Karpas-422 (cell line): ENCODE data around the gene CC2D1A. TPM values are rescaled to one million over a fixed set of nuclear protein-coding genes. Genes with fewer than 3 reads are reported as not detected.

Source experiments
- DNase-seq: peaks from one replicate; pipeline ENCODE4 v3.0.0-alpha.2; 2015
- H2AFZ ChIP-seq: fragments of 200-600 bp; sonication (generic); 2 replicates; pipeline ENCODE4 v1.6.1; 2014; ENCODE audit warnings: antibody characterized with exemption, low read length, mixed read lengths
- H3K27ac ChIP-seq: fragments of 200-600 bp; sonication (generic); 2 replicates; pipeline ENCODE4 v1.5.1; 2014; ENCODE audit warnings: mild to moderate bottlenecking, low read length, moderate library complexity
- H3K27me3 ChIP-seq: fragments of 200-600 bp; sonication (generic); 2 replicates; pipeline ENCODE4 v1.6.1; 2014; ENCODE audit warnings: low read length, mixed read lengths
- H3K36me3 ChIP-seq: fragments of 200-600 bp; sonication (generic); 2 replicates; pipeline ENCODE4 v1.6.1; 2014; ENCODE audit warnings: low read length, mixed read lengths; ENCODE audit not compliant: insufficient read depth
- H3K4me1 ChIP-seq: fragments of 200-600 bp; sonication (generic); 2 replicates; pipeline ENCODE4 v1.6.1; 2014; ENCODE audit warnings: mild to moderate bottlenecking, low read length, mixed read lengths
- H3K4me2 ChIP-seq: fragments of 200-600 bp; sonication (generic); 2 replicates; pipeline ENCODE4 v1.6.1; 2014; ENCODE audit warnings: low read length, low read depth, mild to moderate bottlenecking; ENCODE audit not compliant: poor library complexity, severe bottlenecking
- H3K4me3 ChIP-seq: fragments of 200-600 bp; sonication (generic); 2 replicates; pipeline ENCODE4 v1.5.1; 2014; ENCODE audit warnings: mild to moderate bottlenecking, antibody characterized with exemption, low read length, mixed read lengths
- H3K79me2 ChIP-seq: fragments of 200-600 bp; sonication (generic); 2 replicates; pipeline ENCODE4 v1.6.1; 2014; ENCODE audit warnings: mild to moderate bottlenecking, low read length, mixed read lengths
- H3K9ac ChIP-seq: fragments of 200-600 bp; sonication (generic); 2 replicates; pipeline ENCODE4 v1.6.0; 2014; ENCODE audit warnings: low read length
- H3K9me2 ChIP-seq: fragments of 200-600 bp; sonication (generic), shearing (Covaris generic); replicated peaks from 2 replicates; pipeline ENCODE4 v1.6.0; 2014; ENCODE audit warnings: mild to moderate bottlenecking, low read length, moderate library complexity; ENCODE audit not compliant: insufficient read depth
- H3K9me3 ChIP-seq: fragments of 300-700, 200-600 bp; sonication (generic); 2 replicates; pipeline ENCODE4 v1.6.1; 2014; ENCODE audit warnings: low read length, mixed read lengths
- H4K20me1 ChIP-seq: fragments of 200-600 bp; sonication (generic); 2 replicates; pipeline ENCODE4 v1.6.1; 2014; ENCODE audit warnings: mild to moderate bottlenecking, antibody characterized with exemption, low read length, low read depth; ENCODE audit not compliant: insufficient read depth
- total RNA-seq: library from RNA; depleted of rRNA; stranded (reverse); fragments of >200 nt; shearing (Covaris generic); gene quantifications from 2 replicates; pipeline ENCODE4 v1.2.3, GENCODE V29; 2014; ENCODE audit warnings: low replicate concordance

Gene CC2D1A
- total RNA-seq, 1 experiment from 2014 or later: 9.9 TPM

- H3K4me1 ChIP-seq: peaks cover 10% of the 10 kb centered on the region
- no peaks in the 10 kb centered on the region for H3K36me3 ChIP-seq
- H3K4me2 ChIP-seq: no peak overlapping the region
- no peaks in the 10 kb centered on the region for H3K79me2 ChIP-seq
- no peaks in the 10 kb centered on the region for H3K9me3 ChIP-seq
- H4K20me1 ChIP-seq: no peaks in the 10 kb centered on the region
- H3K4me3 ChIP-seq: no peak overlapping the region
- no peak overlapping the region for H2AFZ ChIP-seq
- no peaks in the 10 kb centered on the region for H3K9me2 ChIP-seq
- no peak overlapping the region for H3K9ac ChIP-seq
- H3K27me3 ChIP-seq: no peaks in the 10 kb centered on the region
- H3K27ac ChIP-seq: no peak overlapping the region
- DNase-seq: no peak
Observed at GRCh38 chr19:13864667-13865570, 41.1 kb upstream of the CC2D1A start.

GRCh38 chr19:13865571-13866462, 40.2 kb upstream of the CC2D1A start:
- no peak overlapping the region for H2AFZ ChIP-seq
- DNase-seq: no peak
- no peaks in the 10 kb centered on the region for H3K27me3 ChIP-seq
- no peak overlapping the region for H3K4me3 ChIP-seq
- H3K36me3 ChIP-seq: no peaks in the 10 kb centered on the region
- no peak overlapping the region for H3K27ac ChIP-seq
- no peak overlapping the region for H3K9ac ChIP-seq
- no peaks in the 10 kb centered on the region for H4K20me1 ChIP-seq
- no peaks in the 10 kb centered on the region for H3K9me3 ChIP-seq
- no peaks in the 10 kb centered on the region for H3K9me2 ChIP-seq
- H3K4me1 ChIP-seq: peaks cover 10% of the 10 kb centered on the region
- H3K4me2 ChIP-seq: no peak overlapping the region
- no peaks in the 10 kb centered on the region for H3K79me2 ChIP-seq

GRCh38 chr19:13866463-13867046, 39.4 kb upstream of the CC2D1A start:
- Histone ChIP-seq H3K9me2 (no peaks in the 10 kb centered on the region), H3K36me3 (no peaks in the 10 kb centered on the region), H3K9ac (no peak overlapping the region), H3K4me3 (no peak overlapping the region), H3K27ac (no peak overlapping the region), H3K4me1 (peaks cover 6% of the 10 kb centered on the region), H4K20me1 (no peaks in the 10 kb centered on the region), H3K27me3 (no peaks in the 10 kb centered on the region), H2AFZ (no peak overlapping the region), H3K4me2 (no peak overlapping the region), H3K9me3 (no peaks in the 10 kb centered on the region), H3K79me2 (no peaks in the 10 kb centered on the region)
- DNase-seq: no peak

GRCh38 chr19:13868663-13869062, 37.3 kb upstream of the CC2D1A start:
- no peaks in the 10 kb centered on the region for H3K36me3 ChIP-seq
- no peaks in the 10 kb centered on the region for H3K27me3 ChIP-seq
- H3K27ac ChIP-seq: no peak overlapping the region
- H3K4me3 ChIP-seq: no peak overlapping the region
- H4K20me1 ChIP-seq: no peaks in the 10 kb centered on the region
- no peak overlapping the region for H3K9ac ChIP-seq
- no peak for DNase-seq
- no peaks in the 10 kb centered on the region for H3K79me2 ChIP-seq
- no peaks in the 10 kb centered on the region for H3K4me1 ChIP-seq
- no peak overlapping the region for H2AFZ ChIP-seq
- no peak overlapping the region for H3K4me2 ChIP-seq
- no peaks in the 10 kb centered on the region for H3K9me2 ChIP-seq
- no peaks in the 10 kb centered on the region for H3K9me3 ChIP-seq

DNA sequence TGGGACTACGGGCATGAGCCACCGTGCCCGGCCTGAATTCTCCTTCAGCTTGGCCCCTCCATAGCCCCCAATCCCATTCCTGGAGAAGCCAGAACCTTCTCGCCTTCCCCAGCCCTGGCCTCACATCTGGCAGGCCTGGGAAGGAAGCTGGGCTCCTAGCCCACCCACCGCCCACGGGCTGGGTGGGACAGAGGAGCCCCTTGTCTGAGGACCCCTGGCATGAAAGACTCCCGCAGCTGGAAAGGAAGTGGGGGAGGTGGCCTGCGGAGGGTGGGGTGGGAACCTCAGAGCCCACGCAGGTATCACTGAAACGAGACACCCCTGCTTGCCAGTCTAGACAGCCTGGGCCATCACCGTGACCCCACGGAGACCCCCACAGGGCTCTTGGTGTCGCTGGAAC, 36.7 kb upstream of the CC2D1A start:
- H3K27me3 ChIP-seq: no peaks in the 10 kb centered on the region
- DNase-seq: no peak
- no peaks in the 10 kb centered on the region for H3K36me3 ChIP-seq
- no peak overlapping the region for H2AFZ ChIP-seq
- H3K9me2 ChIP-seq: no peaks in the 10 kb centered on the region
- H3K9me3 ChIP-seq: no peaks in the 10 kb centered on the region
- H3K27ac ChIP-seq: no peak overlapping the region
- no peak overlapping the region for H3K4me2 ChIP-seq
- no peaks in the 10 kb centered on the region for H3K79me2 ChIP-seq
- H3K4me3 ChIP-seq: no peak overlapping the region
- no peaks in the 10 kb centered on the region for H4K20me1 ChIP-seq
- no peak overlapping the region for H3K9ac ChIP-seq
- no peaks in the 10 kb centered on the region for H3K4me1 ChIP-seq

DNA sequence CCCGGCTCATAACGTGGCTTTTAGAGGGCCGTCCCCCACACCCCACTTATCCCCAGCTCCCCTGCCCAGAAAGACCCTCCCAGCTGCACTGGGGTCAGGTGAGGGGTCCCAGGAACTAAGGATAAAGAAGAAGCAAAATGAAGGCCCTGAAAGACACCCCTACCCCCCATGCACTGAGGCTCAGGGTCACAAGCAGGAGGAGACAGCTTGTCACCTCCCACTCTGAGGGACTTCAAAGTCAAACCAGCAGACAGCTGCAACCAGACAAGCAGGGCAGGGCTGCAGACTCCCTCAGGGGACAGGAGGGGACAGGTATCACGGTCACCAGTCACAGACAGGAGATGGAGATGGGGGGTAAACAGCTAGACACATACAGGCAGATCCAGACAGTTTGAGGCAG, 35.1 kb upstream of the CC2D1A start:
- no peaks in the 10 kb centered on the region for H3K9me3 ChIP-seq
- H3K4me1 ChIP-seq: no peaks in the 10 kb centered on the region
- H2AFZ ChIP-seq: no peak overlapping the region
- no peaks in the 10 kb centered on the region for H3K36me3 ChIP-seq
- no peaks in the 10 kb centered on the region for H3K79me2 ChIP-seq
- no peaks in the 10 kb centered on the region for H4K20me1 ChIP-seq
- no peak overlapping the region for H3K4me3 ChIP-seq
- H3K27me3 ChIP-seq: no peaks in the 10 kb centered on the region
- H3K9ac ChIP-seq: no peak overlapping the region
- no peak for DNase-seq
- no peaks in the 10 kb centered on the region for H3K9me2 ChIP-seq
- no peak overlapping the region for H3K4me2 ChIP-seq
- no peak overlapping the region for H3K27ac ChIP-seq

GRCh38 chr19:13872339-13872694, 33.7 kb upstream of the CC2D1A start:
- H3K4me1 ChIP-seq: no peaks in the 10 kb centered on the region
- no peak overlapping the region for H3K4me3 ChIP-seq
- H3K79me2 ChIP-seq: no peaks in the 10 kb centered on the region
- H3K36me3 ChIP-seq: no peaks in the 10 kb centered on the region
- no peaks in the 10 kb centered on the region for H3K9me3 ChIP-seq
- no peaks in the 10 kb centered on the region for H3K27me3 ChIP-seq
- DNase-seq: no peak
- H2AFZ ChIP-seq: no peak overlapping the region
- no peaks in the 10 kb centered on the region for H4K20me1 ChIP-seq
- H3K27ac ChIP-seq: no peak overlapping the region
- no peaks in the 10 kb centered on the region for H3K9me2 ChIP-seq
- H3K9ac ChIP-seq: 0 out of 2 replicates have a peak overlapping the region, but pooled peaks have one; percentile 39
- H3K4me2 ChIP-seq: peak overlapping the region; percentile 53
